MM.1S (cell line): Measurements from ENCODE around the gene RTN4RL1.

ENCODE experiments used
- CTCF ChIP-seq: fragments of 300-600 bp; sonication (generic); IDR thresholded peaks from 2 replicates; pipeline ENCODE4 v1.5.1; 2016; ENCODE audit warnings: antibody characterized with exemption, low read length, mixed read lengths
- EZH2 ChIP-seq: fragments of 300-600 bp; sonication (generic); optimal IDR thresholded peaks from 2 replicates; pipeline ENCODE3; 2017; ENCODE audit warnings: low read depth, mild to moderate bottlenecking, antibody characterized with exemption, low read length, mixed read lengths

DNA sequence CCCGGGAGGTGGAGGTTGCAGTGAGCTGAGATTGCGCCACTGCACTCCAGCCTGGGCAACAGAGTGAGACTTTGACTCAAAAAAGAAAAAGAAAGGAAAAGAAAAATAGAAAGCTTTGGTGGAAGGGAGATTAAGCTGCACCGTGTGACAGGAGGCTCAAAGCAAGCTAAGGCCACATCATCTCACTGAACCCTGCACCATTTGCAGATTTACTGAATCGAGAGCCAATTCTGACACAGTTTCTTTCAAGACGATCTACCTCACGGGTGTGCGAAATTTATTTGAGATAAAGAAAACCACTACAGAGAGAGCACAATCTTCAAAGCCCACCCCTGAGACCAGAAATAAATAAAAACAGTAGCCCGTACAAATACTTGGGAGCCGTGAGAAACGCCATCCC lies 49.6 kb downstream of the RTN4RL1 start:
- TF ChIP-seq CTCF: no peak
- TF ChIP-seq EZH2: no peak
